Pulmonary artery endothelial cell (primary cell): Measurements from ENCODE around the gene WNT4. TPM values are rescaled to one million over a fixed set of nuclear protein-coding genes. Genes with fewer than 3 reads are reported as not detected.

Experiments used
- DNase-seq: peaks from one replicate; pipeline ENCODE4 v3.0.0-alpha.2; 2011; ENCODE audit warnings: low read depth, low spot score
- total RNA-seq: library from RNA; depleted of rRNA; stranded (reverse); fragments of >200 nt; gene quantifications from 2 replicates; pipeline ENCODE4 v1.2.3, GENCODE V29; 2014

Gene WNT4
- total RNA-seq, 1 donor from 2014 or later, result 0.13 TPM

- no peak for DNase-seq
Measured at GRCh38 chr1:22131062-22131461, 11.8 kb downstream of the WNT4 start.

GRCh38 chr1:22129501-22130117 lies 13.3 kb downstream of the WNT4 start:
- DNase-seq, result no peak

GRCh38 chr1:22128392-22128791 lies 14.5 kb downstream of the WNT4 start:
- DNase-seq, result no peak

- no peak for DNase-seq
Measured at GRCh38 chr1:22127731-22128130, 15.2 kb downstream of the WNT4 start.

- no peak for DNase-seq
Measured at GRCh38 chr1:22127248-22127647, 15.6 kb downstream of the WNT4 start.

GRCh38 chr1:22126531-22126930 lies 16.4 kb downstream of the WNT4 start:
- no peak for DNase-seq

- no peak for DNase-seq
Measured at GRCh38 chr1:22124592-22125229, 18.2 kb downstream of the WNT4 start.

GRCh38 chr1:22123901-22124404 lies 18.9 kb downstream of the WNT4 start:
- DNase-seq, result no peak

GRCh38 chr1:22123071-22123390 lies 19.9 kb downstream of the WNT4 start:
- no peak for DNase-seq

GRCh38 chr1:22122273-22123070 lies 20.4 kb downstream of the WNT4 start:
- no peak for DNase-seq

GRCh38 chr1:22121421-22121911 lies 21.4 kb downstream of the WNT4 start:
- no peak for DNase-seq

GRCh38 chr1:22120469-22120790 lies 22.5 kb downstream of the WNT4 start:
- no peak for DNase-seq

GRCh38 chr1:22119626-22120468 lies 23.1 kb downstream of the WNT4 start:
- DNase-seq, result no peak

GRCh38 chr1:22118291-22118992 lies 24.5 kb downstream of the WNT4 start:
- no peak for DNase-seq

GRCh38 chr1:22117851-22118250 lies 25.0 kb downstream of the WNT4 start:
- DNase-seq, result no peak

- no peak for DNase-seq
Measured at GRCh38 chr1:22117238-22117637, 25.7 kb downstream of the WNT4 start.

GRCh38 chr1:22115286-22115685 lies 27.6 kb downstream of the WNT4 start:
- DNase-seq, result no peak

- peak; percentile 65 for DNase-seq
Measured at GRCh38 chr1:22114083-22115012, 28.5 kb downstream of the WNT4 start.

- no peak for DNase-seq
Measured at GRCh38 chr1:22112554-22112953, 30.3 kb downstream of the WNT4 start.

- DNase-seq, result no peak
Measured at GRCh38 chr1:22111620-22112019, 31.3 kb downstream of the WNT4 start.
